Spleen (tissue), 7 donors: Measurements from ENCODE around the gene PTPRC.

Experiments
- POLR2A ChIP-seq, 3 donors: fragments of 450-650 bp; IDR thresholded peaks; one replicate each; pipeline ENCODE4 v1.5.1; 2017; ENCODE audit warnings: antibody characterized with exemption in 3 of 3, mild to moderate bottlenecking in 1 of 3
- TF ChIP-seq, protein P1 (sequence below), 11 experiments: fragments of 200-600 bp in 7 of 11; fragments of 450-650 bp in 4 of 11; sonication (generic) in 4 of 11; IDR thresholded peaks in 8 of 11; conservative IDR thresholded peaks in 3 of 11; 1 replicate in 7 of 11; 2 replicates in 4 of 11; pipeline versions ENCODE4 v1.4.0 to v1.8.0; 2016 to 2021; ENCODE audit warnings: antibody characterized with exemption in 11 of 11, inconsistent platforms in 4 of 11, mild to moderate bottlenecking in 1 of 11
- donor health status: DM: no; HTN: no; CAD: no; lungs with moderate emphysema.
- donor health status: DM: no; HTN: no; CAD: no.
- donor health status: DM: no; HTN: no; CAD: no.

DNA sequence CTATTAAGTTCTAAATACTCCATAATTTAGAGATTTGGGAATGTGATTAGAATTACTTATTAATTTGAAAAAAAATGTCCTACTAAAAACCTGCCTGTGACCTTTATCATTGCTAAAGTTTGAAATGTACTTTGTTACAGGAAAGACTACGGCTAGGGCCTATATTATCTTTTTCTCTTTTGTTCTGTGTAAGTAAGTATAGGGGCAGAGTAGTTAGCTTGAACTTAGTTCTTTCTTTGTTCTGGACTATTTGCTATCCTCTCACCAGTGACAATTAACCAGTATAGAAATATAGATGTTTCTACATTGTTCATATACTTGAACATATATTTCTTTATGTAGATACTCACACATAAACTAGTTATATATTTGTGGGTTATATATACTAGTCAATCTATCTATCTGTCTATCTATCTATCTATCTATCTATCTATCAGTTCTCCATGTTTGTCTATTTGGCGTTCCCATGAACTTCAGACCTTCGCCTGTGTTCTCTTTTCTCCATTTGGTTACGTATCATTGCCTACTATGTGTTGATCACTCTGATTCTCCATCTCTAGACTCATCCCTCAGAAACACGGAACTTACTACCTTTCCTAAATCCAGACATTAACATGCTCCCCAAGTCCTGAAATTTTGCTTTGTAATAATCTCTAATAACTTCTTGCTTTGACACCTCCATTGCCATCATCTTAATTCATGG is 3.3 kb downstream of the PTPRC start:
- TF ChIP-seq, protein P1, sequence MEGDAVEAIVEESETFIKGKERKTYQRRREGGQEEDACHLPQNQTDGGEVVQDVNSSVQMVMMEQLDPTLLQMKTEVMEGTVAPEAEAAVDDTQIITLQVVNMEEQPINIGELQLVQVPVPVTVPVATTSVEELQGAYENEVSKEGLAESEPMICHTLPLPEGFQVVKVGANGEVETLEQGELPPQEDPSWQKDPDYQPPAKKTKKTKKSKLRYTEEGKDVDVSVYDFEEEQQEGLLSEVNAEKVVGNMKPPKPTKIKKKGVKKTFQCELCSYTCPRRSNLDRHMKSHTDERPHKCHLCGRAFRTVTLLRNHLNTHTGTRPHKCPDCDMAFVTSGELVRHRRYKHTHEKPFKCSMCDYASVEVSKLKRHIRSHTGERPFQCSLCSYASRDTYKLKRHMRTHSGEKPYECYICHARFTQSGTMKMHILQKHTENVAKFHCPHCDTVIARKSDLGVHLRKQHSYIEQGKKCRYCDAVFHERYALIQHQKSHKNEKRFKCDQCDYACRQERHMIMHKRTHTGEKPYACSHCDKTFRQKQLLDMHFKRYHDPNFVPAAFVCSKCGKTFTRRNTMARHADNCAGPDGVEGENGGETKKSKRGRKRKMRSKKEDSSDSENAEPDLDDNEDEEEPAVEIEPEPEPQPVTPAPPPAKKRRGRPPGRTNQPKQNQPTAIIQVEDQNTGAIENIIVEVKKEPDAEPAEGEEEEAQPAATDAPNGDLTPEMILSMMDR (IDR thresholded peaks at IDR 0.05 in 8 of 11, conservative IDR thresholded peaks at IDR 0.05 in 3 of 11) = no peak
- TF ChIP-seq POLR2A (IDR thresholded peaks at IDR 0.05) = no peak
